GM12891 (cell line): ENCODE data around the gene SLC25A40.
"Not testable (repeated sequence)": the region's sequence is repeated elsewhere in the genome, so short reads cannot be mapped to it uniquely, and the experiment has no call there.

ENCODE experiments used
- DNase-seq: peaks from one replicate; pipeline ENCODE4 v3.0.0; 2011; ENCODE audit warnings: low spot score; ENCODE audit not compliant: insufficient read length
- FAIRE-seq: peaks from 2 replicates; lab custom pipeline; 2011; peaks lifted over from hg19 to GRCh38; lab: Jason Lieb, UNC
- PAX5 ChIP-seq: IDR thresholded peaks from 2 replicates; pipeline ENCODE4 v1.6.1; 2011; ENCODE audit warnings: low read length, moderate library complexity, mild to moderate bottlenecking; ENCODE audit not compliant: insufficient read depth, severe bottlenecking
- POLR2A ChIP-seq: IDR thresholded peaks from 2 replicates; pipeline ENCODE4 v1.6.1; 2011; ENCODE audit warnings: low read depth, low read length, control low read depth
- POLR2AphosphoS5 ChIP-seq: IDR thresholded peaks from 2 replicates; pipeline ENCODE4 v1.6.1; 2011; ENCODE audit warnings: low read depth, low read length, control low read depth
- POU2F2 ChIP-seq: IDR thresholded peaks from 2 replicates; pipeline ENCODE4 v1.6.1; 2011; ENCODE audit warnings: low read depth, mild to moderate bottlenecking, control low read depth, low read length, moderate library complexity
- SPI1 ChIP-seq: IDR thresholded peaks from 2 replicates; pipeline ENCODE4 v1.6.1; 2011; ENCODE audit warnings: low read depth, low read length, control low read depth
- TAF1 ChIP-seq: IDR thresholded peaks from 2 replicates; pipeline ENCODE4 v1.6.1; 2011; ENCODE audit warnings: low read depth, low read length, control low read depth

SLC25A40 gene

GRCh38 chr7:87872346-87872745, 3.8 kb downstream of the SLC25A40 start:
- FAIRE-seq (no peak), DNase-seq (no peak)
- TF ChIP-seq TAF1, result no peak
- no peak for TF ChIP-seq POLR2AphosphoS5
- TF ChIP-seq POLR2A, result no peak
- TF ChIP-seq PAX5, result no peak
- TF ChIP-seq SPI1, result no peak
- TF ChIP-seq POU2F2, result no peak

DNA sequence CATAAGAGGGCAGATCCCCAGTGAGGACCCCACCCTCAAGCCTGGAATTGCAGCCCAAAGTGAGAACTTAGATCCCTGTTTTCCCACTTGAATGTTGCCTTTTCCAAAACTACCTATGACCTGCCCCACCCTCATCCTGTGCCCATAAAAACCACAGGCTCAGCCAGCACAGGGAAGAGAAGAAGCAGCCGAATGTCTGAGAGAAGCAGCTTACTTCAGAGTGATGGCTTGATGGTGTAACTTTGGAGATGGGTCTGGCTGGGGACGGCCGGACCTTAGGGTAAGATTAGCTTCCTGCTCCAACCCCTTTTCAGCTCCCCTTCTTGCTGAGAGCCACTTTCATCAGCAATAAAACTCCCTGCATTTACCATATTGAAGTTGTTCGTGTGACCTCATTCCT, 5.7 kb downstream of the SLC25A40 start:
- FAIRE-seq (no peak), DNase-seq (no peak)
- no peak for TF ChIP-seq PAX5
- no peak for TF ChIP-seq POU2F2
- TF ChIP-seq TAF1, result no peak
- no peak for TF ChIP-seq POLR2A
- no peak for TF ChIP-seq SPI1
- no peak for TF ChIP-seq POLR2AphosphoS5

GRCh38 chr7:87866533-87866932, 9.6 kb downstream of the SLC25A40 start:
- not testable (repeated sequence) for DNase-seq, FAIRE-seq

DNA sequence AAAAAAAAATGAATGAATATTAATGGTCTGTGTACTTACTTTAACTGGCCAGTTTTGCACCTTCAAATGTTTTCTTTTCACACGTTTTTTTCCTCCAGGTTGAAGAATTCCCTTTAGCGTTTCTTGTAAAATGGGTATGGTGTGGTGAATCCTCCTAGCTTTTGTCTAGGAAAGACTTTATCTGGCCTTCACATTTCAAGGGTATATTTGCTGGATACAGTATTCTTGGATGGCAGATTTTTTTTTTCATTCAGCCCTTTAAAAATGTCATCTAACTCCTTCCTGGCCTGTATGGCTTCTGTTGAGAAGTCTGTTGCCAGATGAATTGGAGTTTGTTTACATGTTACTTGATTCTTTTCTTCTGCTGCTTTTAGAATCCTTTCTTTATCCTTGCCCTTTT, 10.1 kb downstream of the SLC25A40 start:
- TF ChIP-seq POU2F2, result no peak
- no peak for TF ChIP-seq POLR2AphosphoS5
- no peak for TF ChIP-seq POLR2A
- TF ChIP-seq PAX5, result no peak
- no peak for TF ChIP-seq SPI1
- TF ChIP-seq TAF1, result no peak
- no peak for DNase-seq
- FAIRE-seq, result no peak

DNA sequence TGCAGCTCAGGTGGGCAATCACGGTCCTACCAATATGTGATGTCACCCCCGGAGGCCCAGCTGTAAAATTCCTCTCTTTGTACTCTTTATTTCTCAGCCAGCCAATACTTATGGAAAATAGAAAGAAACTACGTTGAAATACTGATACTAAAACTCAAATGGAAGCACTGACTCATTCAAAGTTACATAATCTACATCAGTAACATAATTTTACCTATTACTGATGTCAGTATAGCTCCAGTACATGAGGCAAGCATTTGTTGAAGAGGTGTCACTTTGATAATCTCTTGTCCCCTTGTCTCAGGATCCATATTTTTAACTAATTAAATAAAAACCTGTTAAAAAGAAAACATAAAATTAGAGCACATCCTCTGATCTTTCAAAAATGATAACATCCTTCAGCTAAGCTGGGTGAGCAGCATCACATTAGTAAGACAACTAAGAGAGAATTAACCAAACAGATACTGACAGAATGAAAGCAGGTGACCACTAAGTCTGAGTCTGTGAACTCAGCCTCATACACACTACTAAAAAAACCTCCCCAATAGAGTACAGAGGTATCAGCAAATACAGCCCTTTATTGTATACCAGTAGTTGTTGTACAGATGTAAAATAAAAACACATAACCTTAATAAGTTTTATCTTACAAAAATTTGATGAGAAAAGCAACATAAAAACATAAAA, 17.6 kb downstream of the SLC25A40 start:
- DNase-seq, result no peak
- TF ChIP-seq PAX5 (no peak), POU2F2 (no peak), POLR2AphosphoS5 (no peak), POLR2A (no peak), SPI1 (no peak), TAF1 (no peak)
- no peak for FAIRE-seq

DNA sequence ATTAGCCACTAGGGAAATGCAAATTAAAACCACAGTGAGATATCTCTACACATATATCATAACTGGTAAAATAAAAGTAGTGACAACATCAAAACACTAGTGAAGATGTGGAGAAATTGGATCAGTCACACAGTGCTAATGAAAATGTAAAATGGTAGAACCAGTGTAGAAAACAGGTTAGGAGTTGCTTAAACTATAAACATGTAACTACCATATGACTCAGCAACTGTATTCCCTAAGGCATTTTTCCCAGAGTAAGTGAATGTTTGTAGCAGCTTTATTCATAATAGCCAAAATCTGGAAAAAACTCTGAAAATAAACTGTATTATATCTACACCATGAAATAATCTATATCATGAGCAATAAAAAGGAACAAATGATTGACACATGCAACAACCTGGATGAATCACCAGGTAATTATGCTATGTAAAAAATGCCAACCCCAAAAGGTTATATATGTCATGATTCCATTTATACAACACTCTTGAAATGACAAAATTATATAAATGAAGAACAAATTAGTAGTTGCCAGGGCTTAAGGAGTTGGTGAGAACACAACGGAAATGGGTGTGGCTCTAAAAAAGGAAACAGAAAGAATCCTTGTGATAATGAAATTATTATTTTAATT, 22.8 kb downstream of the SLC25A40 start:
- FAIRE-seq, result peak; percentile 66
- DNase-seq, result no peak
- TF ChIP-seq POLR2AphosphoS5, result no peak
- no peak for TF ChIP-seq POU2F2
- no peak for TF ChIP-seq SPI1
- TF ChIP-seq PAX5, result no peak
- TF ChIP-seq TAF1, result no peak
- TF ChIP-seq POLR2A, result no peak

DNA sequence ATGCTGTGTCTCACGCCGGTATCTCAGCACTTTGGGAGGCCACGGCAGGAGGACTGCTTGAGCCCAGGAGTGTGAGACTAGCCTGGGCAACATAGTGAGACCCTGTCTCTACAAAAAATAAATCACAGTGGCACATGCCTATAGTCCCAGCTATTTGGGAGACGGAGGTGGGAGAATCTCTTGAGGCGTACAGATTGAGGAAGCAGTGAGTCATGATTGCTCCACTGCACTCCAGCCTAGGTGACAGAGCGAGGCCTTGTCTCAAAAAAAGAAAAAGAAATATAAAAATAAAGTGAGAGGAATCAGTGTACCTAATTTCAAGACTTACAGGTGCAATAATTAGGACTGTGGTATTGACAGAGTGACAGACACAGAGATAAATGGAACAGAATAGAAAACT, 23.9 kb downstream of the SLC25A40 start:
- TF ChIP-seq POLR2AphosphoS5, result no peak
- TF ChIP-seq PAX5, result no peak
- no peak for TF ChIP-seq TAF1
- TF ChIP-seq SPI1, result no peak
- no peak for TF ChIP-seq POU2F2
- no peak for TF ChIP-seq POLR2A
- FAIRE-seq, result no peak
- no peak for DNase-seq

- TF ChIP-seq POLR2AphosphoS5, result no peak
- no peak for TF ChIP-seq POU2F2
- TF ChIP-seq SPI1, result no peak
- TF ChIP-seq TAF1, result no peak
- TF ChIP-seq PAX5, result no peak
- peak; percentile 82 for FAIRE-seq
- DNase-seq, result no peak
Measured at GRCh38 chr7:87850836-87851593, 25.1 kb downstream of the SLC25A40 start.

- no peak for DNase-seq
- no peak for TF ChIP-seq POLR2AphosphoS5
- no peak for TF ChIP-seq POLR2A
- no peak for TF ChIP-seq POU2F2
- no peak for TF ChIP-seq SPI1
- TF ChIP-seq PAX5, result no peak
- no peak for TF ChIP-seq TAF1
- no peak for FAIRE-seq
Measured at GRCh38 chr7:87837597-87837996, 38.6 kb downstream of the SLC25A40 start.

DNA sequence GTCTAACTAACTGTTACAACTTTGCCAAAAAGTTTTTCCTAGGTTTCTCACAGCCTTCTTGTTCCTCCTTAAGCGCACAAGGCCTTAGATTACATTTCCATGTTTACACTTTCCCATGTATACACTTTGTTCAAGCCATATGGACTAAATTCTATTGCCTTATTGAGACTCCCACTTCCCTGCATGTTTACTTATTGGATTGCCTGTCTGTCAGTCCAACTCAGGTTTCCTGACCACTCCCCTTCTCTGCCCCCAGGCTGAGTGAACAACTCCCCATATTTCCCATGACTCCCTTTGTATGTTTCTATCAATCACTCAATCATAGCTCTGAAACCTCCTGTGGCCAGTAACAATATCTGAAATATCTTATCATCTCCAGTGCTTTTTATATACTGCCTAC, 43.0 kb downstream of the SLC25A40 start:
- TF ChIP-seq PAX5, result no peak
- no peak for TF ChIP-seq POLR2AphosphoS5
- no peak for TF ChIP-seq POU2F2
- TF ChIP-seq SPI1, result no peak
- TF ChIP-seq TAF1, result no peak
- no peak for TF ChIP-seq POLR2A
- FAIRE-seq, result no peak
- no peak for DNase-seq
